ENCODE data around the gene SHPK.

The SHPK gene

DNA sequence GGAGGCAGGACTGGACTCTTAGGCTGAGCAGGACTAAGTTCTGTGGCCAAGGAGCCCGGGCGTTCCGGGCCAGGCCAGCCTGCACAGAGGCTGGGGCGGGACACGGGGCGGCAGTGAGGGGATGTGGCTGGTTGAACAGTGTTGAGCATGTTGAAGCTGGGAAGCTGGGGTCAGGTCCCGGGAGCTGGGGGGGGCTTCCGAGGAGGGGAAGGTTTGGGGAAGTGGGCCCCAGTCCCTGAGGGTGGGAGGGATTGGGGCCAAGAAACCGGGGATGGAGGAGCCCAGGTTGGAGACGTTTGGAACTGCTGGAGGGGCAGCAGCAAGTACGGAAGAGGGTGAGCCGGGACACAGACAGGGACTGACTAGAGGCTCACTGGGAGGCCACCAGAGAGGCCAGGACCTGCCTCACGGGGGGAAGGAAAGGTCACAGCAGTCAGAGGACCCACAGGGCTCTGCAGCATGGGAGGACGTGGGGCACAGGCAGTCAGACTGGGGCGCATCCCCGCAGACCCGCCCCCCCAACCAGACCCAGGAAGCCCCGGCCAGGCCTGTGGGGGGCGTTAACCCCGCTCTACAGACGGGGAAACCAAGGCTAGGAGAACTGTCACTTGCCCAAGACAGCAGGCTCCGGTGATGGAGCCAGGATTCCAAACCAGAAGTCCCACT, 22.9 kb upstream of the SHPK start:
- H3K36me3 ChIP-seq, result peaks cover 27% of the 10 kb centered on the region
- DNase-seq, result no peak
- H3K27me3 ChIP-seq (ENCODE audit: insufficient read depth, low read depth, severe bottlenecking), result no peaks in the 10 kb centered on the region
- H3K27ac ChIP-seq, result no peak overlapping the region
- no peak overlapping the region for H3K4me3 ChIP-seq (ENCODE audit: low read depth, low read length)
- H3K9me3 ChIP-seq (ENCODE audit: severe bottlenecking), result no peaks in the 10 kb centered on the region
- TF ChIP-seq, protein P1, sequence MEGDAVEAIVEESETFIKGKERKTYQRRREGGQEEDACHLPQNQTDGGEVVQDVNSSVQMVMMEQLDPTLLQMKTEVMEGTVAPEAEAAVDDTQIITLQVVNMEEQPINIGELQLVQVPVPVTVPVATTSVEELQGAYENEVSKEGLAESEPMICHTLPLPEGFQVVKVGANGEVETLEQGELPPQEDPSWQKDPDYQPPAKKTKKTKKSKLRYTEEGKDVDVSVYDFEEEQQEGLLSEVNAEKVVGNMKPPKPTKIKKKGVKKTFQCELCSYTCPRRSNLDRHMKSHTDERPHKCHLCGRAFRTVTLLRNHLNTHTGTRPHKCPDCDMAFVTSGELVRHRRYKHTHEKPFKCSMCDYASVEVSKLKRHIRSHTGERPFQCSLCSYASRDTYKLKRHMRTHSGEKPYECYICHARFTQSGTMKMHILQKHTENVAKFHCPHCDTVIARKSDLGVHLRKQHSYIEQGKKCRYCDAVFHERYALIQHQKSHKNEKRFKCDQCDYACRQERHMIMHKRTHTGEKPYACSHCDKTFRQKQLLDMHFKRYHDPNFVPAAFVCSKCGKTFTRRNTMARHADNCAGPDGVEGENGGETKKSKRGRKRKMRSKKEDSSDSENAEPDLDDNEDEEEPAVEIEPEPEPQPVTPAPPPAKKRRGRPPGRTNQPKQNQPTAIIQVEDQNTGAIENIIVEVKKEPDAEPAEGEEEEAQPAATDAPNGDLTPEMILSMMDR (IDR thresholded peaks at IDR 0.05; ENCODE audit: low read depth, low read length), result no peak

GRCh38 chr17:3657874-3658783, 22.1 kb upstream of the SHPK start:
- TF ChIP-seq, protein P1 (IDR thresholded peaks at IDR 0.05; ENCODE audit: low read depth, low read length), result no peak
- no peaks in the 10 kb centered on the region for H3K27me3 ChIP-seq (ENCODE audit: insufficient read depth, low read depth, severe bottlenecking)
- DNase-seq, result no peak
- no peak overlapping the region for H3K4me3 ChIP-seq (ENCODE audit: low read depth, low read length)
- no peak overlapping the region for H3K27ac ChIP-seq
- H3K9me3 ChIP-seq (ENCODE audit: severe bottlenecking), result no peaks in the 10 kb centered on the region
- peaks cover 27% of the 10 kb centered on the region for H3K36me3 ChIP-seq

GRCh38 chr17:3657588-3657869, 21.5 kb upstream of the SHPK start:
- Histone ChIP-seq H3K9me3 (ENCODE audit: severe bottlenecking) (no peaks in the 10 kb centered on the region), H3K4me3 (ENCODE audit: low read depth, low read length) (no peak overlapping the region), H3K27me3 (ENCODE audit: insufficient read depth, low read depth, severe bottlenecking) (no peaks in the 10 kb centered on the region), H3K27ac (no peak overlapping the region), H3K36me3 (peaks cover 27% of the 10 kb centered on the region)
- DNase-seq, result no peak
- TF ChIP-seq, protein P1 (IDR thresholded peaks at IDR 0.05; ENCODE audit: low read depth, low read length), result no peak

- no peaks in the 10 kb centered on the region for H3K27me3 ChIP-seq (ENCODE audit: insufficient read depth, low read depth, severe bottlenecking)
These were observed 20.9 kb upstream of the SHPK start for GRCh38 chr17:3656755-3657587.

GRCh38 chr17:3656353-3656752, 20.3 kb upstream of the SHPK start:
- TF ChIP-seq, protein P1 (IDR thresholded peaks at IDR 0.05; ENCODE audit: low read depth, low read length), result no peak
- no peak for DNase-seq
- no peak overlapping the region for H3K27ac ChIP-seq
- H3K27me3 ChIP-seq (ENCODE audit: insufficient read depth, low read depth, severe bottlenecking), result no peaks in the 10 kb centered on the region
- H3K36me3 ChIP-seq, result peaks cover 23% of the 10 kb centered on the region
- H3K4me3 ChIP-seq (ENCODE audit: low read depth, low read length), result no peak overlapping the region
- H3K9me3 ChIP-seq (ENCODE audit: severe bottlenecking), result no peaks in the 10 kb centered on the region

More at GRCh38 chr17:3656755-3657587, 20.9 kb upstream of the SHPK start:
- Histone ChIP-seq H3K36me3 (peaks cover 27% of the 10 kb centered on the region), H3K9me3 (ENCODE audit: severe bottlenecking) (no peaks in the 10 kb centered on the region), H3K4me3 (ENCODE audit: low read depth, low read length) (no peak overlapping the region), H3K27ac (no peak overlapping the region)
- no peak for DNase-seq
- TF ChIP-seq, protein P1 (IDR thresholded peaks at IDR 0.05; ENCODE audit: low read depth, low read length), result no peak

Data from WERI-Rb-1 (cell line).